ENCODE data around the gene ZNF497.

The ZNF497 gene

GRCh38 chr19:58400316-58400915 is 37.9 kb upstream of the ZNF497 start:
- TF ChIP-seq CTCF (IDR thresholded peaks at IDR 0.05) = no peak
- Histone ChIP-seq H3K9ac (no peak overlapping the region), H3K4me2 (ENCODE audit: low read length) (peak overlapping the region; percentile 99), H2AFZ (peak overlapping the region; percentile 58), H3K9me3 (ENCODE audit: control insufficient read depth, low read length) (no peaks in the 10 kb centered on the region), H3K27me3 (ENCODE audit: control insufficient read depth, insufficient read depth, low read length) (no peaks in the 10 kb centered on the region), H3K79me2 (no peaks in the 10 kb centered on the region), H3K4me3 (ENCODE audit: low read depth, low read length) (peak overlapping the region; percentile 83), H3K36me3 (ENCODE audit: control insufficient read depth, insufficient read depth, low read length) (no peaks in the 10 kb centered on the region), H3K27ac (no peak overlapping the region), H3K4me1 (peaks cover 3% of the 10 kb centered on the region)

- no peaks in the 10 kb centered on the region for H3K27me3 ChIP-seq (ENCODE audit: control insufficient read depth, insufficient read depth, low read length)
- H3K79me2 ChIP-seq = no peaks in the 10 kb centered on the region
- no peak overlapping the region for H3K4me2 ChIP-seq (ENCODE audit: low read length)
- H3K27ac ChIP-seq = no peak overlapping the region
- H3K9ac ChIP-seq = no peak overlapping the region
- no peak overlapping the region for H2AFZ ChIP-seq
- no peaks in the 10 kb centered on the region for H3K9me3 ChIP-seq (ENCODE audit: control insufficient read depth, low read length)
- H3K4me1 ChIP-seq = peaks cover 4% of the 10 kb centered on the region
- no peak for TF ChIP-seq CTCF (IDR thresholded peaks at IDR 0.05)
- no peak overlapping the region for H3K4me3 ChIP-seq (ENCODE audit: low read depth, low read length)
- no peaks in the 10 kb centered on the region for H3K36me3 ChIP-seq (ENCODE audit: control insufficient read depth, insufficient read depth, low read length)
Observed at GRCh38 chr19:58399903-58400302, 37.4 kb upstream of the ZNF497 start.

- H3K9ac ChIP-seq = no peak overlapping the region
- TF ChIP-seq CTCF (IDR thresholded peaks at IDR 0.05) = no peak
Observed at GRCh38 chr19:58398545-58398944, 36.0 kb upstream of the ZNF497 start.

GRCh38 chr19:58398087-58398486 is 35.5 kb upstream of the ZNF497 start:
- no peak overlapping the region for H3K9ac ChIP-seq
- H3K4me1 ChIP-seq = peaks cover 4% of the 10 kb centered on the region
- no peak overlapping the region for H3K4me2 ChIP-seq (ENCODE audit: low read length)
- no peak overlapping the region for H3K4me3 ChIP-seq (ENCODE audit: low read depth, low read length)
- no peaks in the 10 kb centered on the region for H3K36me3 ChIP-seq (ENCODE audit: control insufficient read depth, insufficient read depth, low read length)
- H3K27ac ChIP-seq = no peak overlapping the region
- H3K79me2 ChIP-seq = no peaks in the 10 kb centered on the region
- H3K27me3 ChIP-seq (ENCODE audit: control insufficient read depth, insufficient read depth, low read length) = no peaks in the 10 kb centered on the region
- H3K9me3 ChIP-seq (ENCODE audit: control insufficient read depth, low read length) = no peaks in the 10 kb centered on the region
- no peak overlapping the region for H2AFZ ChIP-seq
- no peak for TF ChIP-seq CTCF (IDR thresholded peaks at IDR 0.05)

More at GRCh38 chr19:58398545-58398944, 36.0 kb upstream of the ZNF497 start:
- no peaks in the 10 kb centered on the region for H3K36me3 ChIP-seq (ENCODE audit: control insufficient read depth, insufficient read depth, low read length)
- H3K4me3 ChIP-seq (ENCODE audit: low read depth, low read length) = no peak overlapping the region
- no peaks in the 10 kb centered on the region for H3K27me3 ChIP-seq (ENCODE audit: control insufficient read depth, insufficient read depth, low read length)
- H3K4me2 ChIP-seq (ENCODE audit: low read length) = no peak overlapping the region
- no peak overlapping the region for H2AFZ ChIP-seq
- H3K79me2 ChIP-seq = no peaks in the 10 kb centered on the region
- H3K9me3 ChIP-seq (ENCODE audit: control insufficient read depth, low read length) = no peaks in the 10 kb centered on the region
- H3K4me1 ChIP-seq = peaks cover 4% of the 10 kb centered on the region
- no peak overlapping the region for H3K27ac ChIP-seq

GRCh38 chr19:58397533-58398037 is 35.0 kb upstream of the ZNF497 start:
- Histone ChIP-seq H3K4me1 (peaks cover 4% of the 10 kb centered on the region), H3K27me3 (ENCODE audit: control insufficient read depth, insufficient read depth, low read length) (no peaks in the 10 kb centered on the region), H2AFZ (no peak overlapping the region), H3K79me2 (peaks cover 2% of the 10 kb centered on the region), H3K27ac (no peak overlapping the region), H3K4me2 (ENCODE audit: low read length) (no peak overlapping the region), H3K36me3 (ENCODE audit: control insufficient read depth, insufficient read depth, low read length) (no peaks in the 10 kb centered on the region), H3K4me3 (ENCODE audit: low read depth, low read length) (no peak overlapping the region), H3K9ac (no peak overlapping the region), H3K9me3 (ENCODE audit: control insufficient read depth, low read length) (no peaks in the 10 kb centered on the region)
- TF ChIP-seq CTCF (IDR thresholded peaks at IDR 0.05) = no peak
